Endothelial cell (in vitro differentiated cells): ENCODE results near the gene GRIN1. TPM values are rescaled to one million over a fixed set of nuclear protein-coding genes. Genes with fewer than 3 reads are reported as not detected.
A peak's percentile ranks its signal among the peaks of the same experiment; 100 is the strongest.

Experiments used
- DNase-seq: peaks from one replicate; pipeline ENCODE4 v3.0.0; 2021; ENCODE audit warnings: low spot score
- H3K27ac Mint-ChIP-seq: one replicate; pipeline ENCODE4 v1.8.0; 2021; ENCODE audit warnings: mixed read lengths, inconsistent platforms; ENCODE audit not compliant: unreplicated experiment
- H3K27me3 Mint-ChIP-seq: one replicate; pipeline ENCODE4 v1.8.0; 2021; ENCODE audit warnings: mild to moderate bottlenecking, moderate library complexity, mixed read lengths, inconsistent platforms; ENCODE audit not compliant: unreplicated experiment
- H3K36me3 Mint-ChIP-seq: one replicate; pipeline ENCODE4 v1.8.0; 2021; ENCODE audit warnings: mild to moderate bottlenecking, low read depth, mixed read lengths, inconsistent platforms; ENCODE audit not compliant: unreplicated experiment
- H3K4me1 Mint-ChIP-seq: one replicate; pipeline ENCODE4 v1.8.0; 2021; ENCODE audit warnings: mild to moderate bottlenecking, mixed read lengths, inconsistent platforms; ENCODE audit not compliant: unreplicated experiment
- H3K4me3 Mint-ChIP-seq: one replicate; pipeline ENCODE4 v1.8.0; 2021; ENCODE audit warnings: mild to moderate bottlenecking, mixed read lengths, inconsistent platforms; ENCODE audit not compliant: unreplicated experiment
- H3K9me3 Mint-ChIP-seq: one replicate; pipeline ENCODE4 v1.8.0; 2021; ENCODE audit warnings: mixed read lengths, inconsistent platforms; ENCODE audit not compliant: unreplicated experiment
- CTCF ChIP-seq: fragments of 200-600 bp; sonication (generic); IDR thresholded peaks from one replicate; pipeline ENCODE4 v1.5.0; 2021; ENCODE audit warnings: antibody characterized with exemption; ENCODE audit not compliant: unreplicated experiment
- long read RNA-seq: library from polyadenylated mRNA; unstranded; transcript quantifications from one replicate; pipeline ENCODE4 v2.0.0, GENCODE V29; 2020; ENCODE audit not compliant: unreplicated experiment
- total RNA-seq: library from RNA; stranded (reverse); fragmentation: NEBNext Ultra II Directional; extraction: Animal tissue kit (Norgen Biotek cat#: 25700); gene quantifications from one replicate; pipeline ENCODE4 v1.2.1, GENCODE V29; 2021; ENCODE audit not compliant: unreplicated experiment

Gene GRIN1
- not detected for total RNA-seq
- long read RNA-seq: 0 reads

GRCh38 chr9:137138722-137139467, at the start of gene GRIN1:
TSS of gene GRIN1 (plus strand) at chr9:137139154. CDS start at chr9:137139487, 333 bp downstream.
- Mint-ChIP-seq H3K9me3 (no peaks in the 10 kb centered on the region), H3K27ac (no peak within 1 kb of the TSS), H3K4me3 (no peak within 1 kb of the TSS), H3K4me1 (peaks cover 3% of the 10 kb centered on the region), H3K27me3 (peaks cover 34% of the 10 kb centered on the region), H3K36me3 (peaks cover 4% of the 10 kb centered on the region)
- peak; percentile 65 for DNase-seq
- TF ChIP-seq CTCF: no peak

- no peak for TF ChIP-seq CTCF
- peaks cover 16% of the 10 kb centered on the region for H3K27me3 Mint-ChIP-seq
- H3K27ac Mint-ChIP-seq: no peak overlapping the region
- H3K9me3 Mint-ChIP-seq: no peaks in the 10 kb centered on the region
- peaks cover 12% of the 10 kb centered on the region for H3K4me1 Mint-ChIP-seq
- peaks cover 34% of the 10 kb centered on the region for H3K36me3 Mint-ChIP-seq
- DNase-seq: no peak
- peak overlapping the region; percentile 69 for H3K4me3 Mint-ChIP-seq
These were observed 49.6 kb upstream of the GRIN1 start for GRCh38 chr9:137089232-137089947.

GRCh38 chr9:137095664-137096517, 43.1 kb upstream of the GRIN1 start:
- H3K27ac Mint-ChIP-seq: no peak overlapping the region
- H3K4me3 Mint-ChIP-seq: no peak overlapping the region
- peaks cover 34% of the 10 kb centered on the region for H3K36me3 Mint-ChIP-seq
- no peak for TF ChIP-seq CTCF
- no peak for DNase-seq
- no peaks in the 10 kb centered on the region for H3K9me3 Mint-ChIP-seq
- H3K4me1 Mint-ChIP-seq: no peaks in the 10 kb centered on the region
- peaks cover 7% of the 10 kb centered on the region for H3K27me3 Mint-ChIP-seq

GRCh38 chr9:137096785-137097546, 42.0 kb upstream of the GRIN1 start:
- H3K4me1 Mint-ChIP-seq: no peaks in the 10 kb centered on the region
- H3K27ac Mint-ChIP-seq: no peak overlapping the region
- H3K27me3 Mint-ChIP-seq: peaks cover 7% of the 10 kb centered on the region
- no peak overlapping the region for H3K4me3 Mint-ChIP-seq
- no peak for DNase-seq
- no peak for TF ChIP-seq CTCF
- no peaks in the 10 kb centered on the region for H3K9me3 Mint-ChIP-seq
- peaks cover 31% of the 10 kb centered on the region for H3K36me3 Mint-ChIP-seq
